Measurements from ENCODE around the gene MIA.
A peak's percentile ranks its signal among the peaks of the same experiment; 100 is the strongest.
"Not testable (repeated sequence)": the region's sequence is repeated elsewhere in the genome, so short reads cannot be mapped to it uniquely, and the experiment has no call there.

Gene MIA

GRCh38 chr19:40780582-40780981 lies 5.3 kb downstream of the MIA start:
- DNase-seq (ENCODE audit: low spot score): no peak

GRCh38 chr19:40781140-40781539 lies 5.8 kb downstream of the MIA start:
- no peak for DNase-seq (ENCODE audit: low spot score)

GRCh38 chr19:40783711-40784110 lies 8.4 kb downstream of the MIA start:
- no peak for DNase-seq (ENCODE audit: low spot score)

DNA sequence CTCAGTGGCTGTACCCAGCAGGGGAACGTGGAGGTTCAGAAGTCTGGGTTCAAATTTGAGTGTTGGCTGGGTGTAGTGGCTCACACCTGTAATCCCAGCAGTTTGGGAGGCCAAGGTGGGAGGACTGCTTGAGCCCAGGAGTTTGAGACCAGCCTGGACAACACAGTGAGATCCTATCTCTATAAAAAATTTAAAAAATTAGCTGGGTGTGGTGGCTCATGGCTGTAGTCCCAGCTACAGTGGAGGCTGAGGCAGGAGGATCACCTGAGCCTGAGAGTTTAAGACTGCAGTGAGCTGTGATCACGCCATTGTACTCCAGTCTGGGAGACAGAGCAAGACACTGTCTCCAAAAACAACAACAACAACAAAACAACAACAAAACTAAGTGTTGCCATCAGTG lies 8.8 kb downstream of the MIA start:
- DNase-seq (ENCODE audit: low spot score): not testable (repeated sequence)

DNA sequence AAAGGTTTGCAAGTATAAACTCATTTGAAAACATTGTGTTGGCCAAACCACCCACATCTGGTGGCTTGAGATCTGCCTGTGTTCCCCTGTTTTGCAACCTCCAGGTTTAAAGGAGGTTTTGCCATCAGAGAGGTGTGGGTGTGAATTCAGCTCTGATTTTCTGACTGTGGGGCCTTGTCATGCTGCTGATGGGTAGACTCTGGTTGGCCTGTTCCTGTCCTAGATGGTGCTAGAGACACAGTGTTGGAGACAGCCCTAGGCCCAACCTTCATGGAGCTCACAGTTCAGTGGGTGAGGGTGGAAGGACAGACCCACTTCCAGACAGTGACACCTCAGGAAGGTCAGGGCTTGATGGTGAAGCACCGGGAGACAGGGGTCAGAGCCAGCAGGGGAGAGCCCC lies 10.2 kb downstream of the MIA start:
- DNase-seq (ENCODE audit: low spot score): no peak

DNA sequence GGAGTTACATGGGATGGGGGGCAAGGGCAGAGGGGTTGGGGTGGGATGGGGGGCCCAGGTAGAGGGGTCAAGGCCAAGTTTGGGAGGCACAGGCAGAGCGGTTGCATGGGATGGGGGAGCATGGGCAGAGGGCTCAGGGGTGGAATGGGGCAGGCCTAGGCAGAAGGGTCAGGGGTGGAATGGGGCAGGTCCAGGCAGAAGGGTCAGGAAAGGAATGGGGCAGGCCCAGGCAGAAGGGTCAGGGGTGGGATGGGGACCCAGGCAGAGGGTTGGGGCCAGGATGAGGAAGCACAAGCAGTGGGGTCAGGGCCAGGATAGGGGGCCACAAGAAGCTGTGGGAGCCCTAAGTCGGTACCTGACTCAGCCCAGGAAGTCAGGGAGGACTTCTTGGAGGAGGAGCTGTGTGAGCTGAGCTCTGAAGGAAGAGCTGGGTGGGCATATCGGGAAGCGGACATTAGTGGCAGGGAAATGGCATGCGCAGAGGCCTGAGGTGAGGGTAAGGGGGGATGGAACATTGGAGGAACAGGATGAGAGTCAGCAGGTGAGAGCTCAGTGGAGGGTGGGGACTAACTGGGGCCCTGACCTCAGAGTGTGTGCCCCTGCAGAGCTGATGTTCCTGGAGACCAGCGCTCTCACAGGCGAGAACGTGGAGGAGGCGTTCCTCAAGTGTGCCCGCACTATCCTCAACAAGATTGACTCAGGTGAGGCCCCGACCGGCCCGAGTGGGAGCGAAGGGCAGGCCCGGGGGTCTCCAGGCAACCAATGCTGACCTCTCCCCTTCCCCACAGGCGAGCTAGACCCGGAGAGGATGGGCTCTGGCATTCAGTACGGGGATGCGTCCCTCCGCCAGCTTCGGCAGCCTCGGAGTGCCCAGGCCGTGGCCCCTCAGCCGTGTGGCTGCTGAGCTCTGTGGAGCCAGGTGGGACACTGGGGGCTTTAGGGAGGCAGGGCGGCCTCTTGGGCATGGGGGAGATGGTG lies 11.0 kb downstream of the MIA start:
- no peak for DNase-seq (ENCODE audit: low spot score)

- no peak for DNase-seq (ENCODE audit: low spot score)
Observed at GRCh38 chr19:40791349-40791748, 16.0 kb downstream of the MIA start.

- DNase-seq (ENCODE audit: low spot score): no peak
Observed at GRCh38 chr19:40791996-40792395, 16.7 kb downstream of the MIA start.

- DNase-seq (ENCODE audit: low spot score): no peak
Observed at GRCh38 chr19:40797166-40797962, 22.0 kb downstream of the MIA start.

GRCh38 chr19:40797963-40798682 lies 22.8 kb downstream of the MIA start:
- peak; percentile 60 for DNase-seq (ENCODE audit: low spot score)

GRCh38 chr19:40798683-40799557 lies 23.6 kb downstream of the MIA start, which contains the start of gene EGLN2:
Gene EGLN2 (plus strand): TSS chr19:40799191. CDS start chr19:40800573, 1,382 bp downstream.
- DNase-seq (ENCODE audit: low spot score): peak; percentile 100

DNA sequence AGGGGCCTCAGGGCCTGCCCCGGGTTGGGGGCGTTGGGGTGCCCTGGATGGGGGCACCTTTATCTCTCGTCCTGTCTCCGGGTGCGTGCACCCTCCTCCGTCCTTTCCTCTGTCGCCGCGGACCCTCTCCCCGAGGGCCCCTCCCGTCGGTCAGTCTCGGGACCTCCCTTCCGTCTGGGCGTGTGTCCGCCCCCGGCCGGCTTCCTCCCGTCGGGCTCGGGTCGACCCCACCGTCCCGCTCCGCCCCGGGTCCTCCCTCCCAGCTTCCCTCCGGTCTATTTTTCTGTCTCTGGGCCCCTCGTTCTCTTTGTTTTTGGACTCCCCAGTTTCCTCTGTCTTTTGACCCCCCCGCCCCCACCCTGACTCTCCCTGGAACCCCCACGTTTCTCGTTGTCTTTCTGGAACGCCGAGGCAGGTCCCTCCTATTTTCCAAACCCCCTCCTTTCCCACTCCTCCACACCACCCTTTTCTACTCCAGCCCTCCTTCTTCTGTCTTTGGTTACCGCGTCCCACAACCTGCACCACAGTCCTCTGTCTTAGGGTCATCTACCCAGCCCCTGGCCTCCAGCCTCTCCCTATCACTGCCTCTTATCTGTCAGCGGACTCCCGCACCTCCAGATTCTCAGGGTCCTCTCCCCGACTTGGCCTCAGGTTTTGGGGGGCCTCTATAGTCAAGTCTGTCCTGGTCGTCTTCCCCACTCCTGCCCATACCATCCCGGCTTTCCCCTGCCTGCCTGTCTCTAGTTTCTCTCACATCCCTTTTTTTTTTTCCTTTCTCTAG lies 24.4 kb downstream of the MIA start:
- DNase-seq (ENCODE audit: low spot score): no peak

DNA sequence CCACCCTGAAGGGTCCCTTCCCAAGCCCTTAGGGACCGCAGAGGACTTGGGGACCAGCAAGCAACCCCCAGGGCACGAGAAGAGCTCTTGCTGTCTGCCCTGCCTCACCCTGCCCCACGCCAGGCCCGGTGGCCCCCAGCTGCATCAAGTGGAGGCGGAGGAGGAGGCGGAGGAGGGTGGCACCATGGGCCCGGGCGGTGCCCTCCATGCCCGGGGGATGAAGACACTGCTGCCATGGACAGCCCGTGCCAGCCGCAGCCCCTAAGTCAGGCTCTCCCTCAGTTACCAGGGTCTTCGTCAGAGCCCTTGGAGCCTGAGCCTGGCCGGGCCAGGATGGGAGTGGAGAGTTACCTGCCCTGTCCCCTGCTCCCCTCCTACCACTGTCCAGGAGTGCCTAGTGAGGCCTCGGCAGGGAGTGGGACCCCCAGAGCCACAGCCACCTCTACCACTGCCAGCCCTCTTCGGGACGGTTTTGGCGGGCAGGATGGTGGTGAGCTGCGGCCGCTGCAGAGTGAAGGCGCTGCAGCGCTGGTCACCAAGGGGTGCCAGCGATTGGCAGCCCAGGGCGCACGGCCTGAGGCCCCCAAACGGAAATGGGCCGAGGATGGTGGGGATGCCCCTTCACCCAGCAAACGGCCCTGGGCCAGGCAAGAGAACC lies 25.1 kb downstream of the MIA start:
- DNase-seq (ENCODE audit: low spot score): no peak

DNA sequence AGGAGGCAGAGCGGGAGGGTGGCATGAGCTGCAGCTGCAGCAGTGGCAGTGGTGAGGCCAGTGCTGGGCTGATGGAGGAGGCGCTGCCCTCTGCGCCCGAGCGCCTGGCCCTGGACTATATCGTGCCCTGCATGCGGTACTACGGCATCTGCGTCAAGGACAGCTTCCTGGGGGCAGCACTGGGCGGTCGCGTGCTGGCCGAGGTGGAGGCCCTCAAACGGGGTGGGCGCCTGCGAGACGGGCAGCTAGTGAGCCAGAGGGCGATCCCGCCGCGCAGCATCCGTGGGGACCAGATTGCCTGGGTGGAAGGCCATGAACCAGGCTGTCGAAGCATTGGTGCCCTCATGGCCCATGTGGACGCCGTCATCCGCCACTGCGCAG lies 25.7 kb downstream of the MIA start:
- no peak for DNase-seq (ENCODE audit: low spot score)

DNA sequence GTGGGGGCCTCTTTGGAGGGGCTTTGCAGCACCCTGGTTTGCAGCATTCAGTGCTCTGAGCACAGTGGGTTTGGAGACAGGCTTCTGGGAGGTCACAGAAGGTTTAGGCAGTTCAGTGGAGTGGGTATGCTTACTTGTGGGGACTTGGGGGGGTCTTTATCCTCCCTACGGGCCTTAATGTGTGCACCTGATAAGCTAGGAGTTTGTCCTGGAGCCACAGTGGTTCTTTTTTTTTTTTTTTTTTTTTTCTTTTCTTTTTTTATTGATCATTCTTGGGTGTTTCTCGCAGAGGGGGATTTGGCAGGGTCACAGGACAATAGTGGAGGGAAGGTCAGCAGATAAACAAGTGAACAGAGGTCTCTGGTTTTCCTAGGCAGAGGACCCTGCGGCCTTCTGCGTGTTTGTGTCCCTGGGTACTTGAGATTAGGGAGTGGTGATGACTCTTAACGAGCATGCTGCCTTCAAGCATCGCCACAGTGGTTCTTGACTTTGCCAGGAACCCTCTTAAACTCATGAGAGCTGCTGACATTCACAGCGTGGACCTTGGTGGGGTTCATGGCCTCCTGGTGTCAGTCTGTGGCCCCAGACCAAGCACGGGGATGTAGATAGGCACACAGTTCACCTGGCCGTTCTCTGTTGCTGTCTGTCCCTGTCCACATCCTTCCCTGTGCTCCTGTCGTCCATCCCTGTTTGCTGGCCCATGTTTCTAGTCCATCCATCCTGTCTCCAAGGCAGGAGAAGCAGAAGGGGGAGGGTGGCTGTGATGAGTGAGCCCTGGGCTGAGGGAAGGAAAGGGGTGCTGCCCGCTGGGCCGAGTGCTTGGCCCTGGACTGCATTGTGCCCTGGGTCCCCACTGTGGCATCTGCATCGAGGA lies 26.3 kb downstream of the MIA start:
- no peak for DNase-seq (ENCODE audit: low spot score)

DNA sequence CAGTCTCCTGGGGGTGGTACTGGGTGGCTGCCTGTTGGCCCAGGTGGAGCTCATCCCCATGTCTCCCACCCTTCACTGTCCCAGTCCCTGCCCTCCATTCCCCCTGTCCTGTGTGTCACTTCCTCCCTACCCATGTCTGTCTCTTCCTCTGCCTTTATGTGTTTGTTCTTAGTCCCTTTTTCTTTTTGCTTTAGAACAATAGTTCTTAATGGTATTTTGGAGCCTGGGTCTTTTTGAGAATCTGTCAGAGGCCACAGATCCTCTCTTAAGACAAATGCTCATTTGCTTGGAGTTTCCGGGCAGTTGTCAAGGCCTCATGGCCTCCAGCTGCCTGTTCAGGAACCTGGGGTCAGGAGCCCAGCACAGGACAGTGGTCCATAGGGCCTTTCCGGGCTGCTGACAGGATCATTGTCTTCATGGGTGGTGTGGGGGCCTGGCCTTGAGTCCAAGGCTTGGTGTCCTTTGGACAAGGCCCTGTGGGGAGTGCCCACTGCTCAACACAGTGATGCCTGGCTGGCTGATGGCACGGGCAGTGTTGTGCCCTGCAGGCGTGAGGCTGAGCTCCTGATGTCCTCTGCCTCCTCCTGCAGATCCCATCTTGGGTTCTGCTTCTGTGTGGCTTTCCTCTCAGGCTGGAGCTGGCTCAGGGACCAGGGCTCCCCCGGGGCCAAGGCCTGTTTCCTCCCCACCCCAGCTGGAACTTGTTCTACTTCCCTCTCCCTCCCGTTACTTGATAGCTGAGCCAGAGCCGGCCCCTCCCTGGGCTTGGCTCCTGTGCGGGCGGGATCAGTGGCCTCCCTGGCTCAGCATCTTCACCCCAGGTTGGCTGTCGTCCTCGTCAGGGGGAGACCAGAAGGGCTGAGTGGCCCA lies 27.2 kb downstream of the MIA start:
- no peak for DNase-seq (ENCODE audit: low spot score)

DNA sequence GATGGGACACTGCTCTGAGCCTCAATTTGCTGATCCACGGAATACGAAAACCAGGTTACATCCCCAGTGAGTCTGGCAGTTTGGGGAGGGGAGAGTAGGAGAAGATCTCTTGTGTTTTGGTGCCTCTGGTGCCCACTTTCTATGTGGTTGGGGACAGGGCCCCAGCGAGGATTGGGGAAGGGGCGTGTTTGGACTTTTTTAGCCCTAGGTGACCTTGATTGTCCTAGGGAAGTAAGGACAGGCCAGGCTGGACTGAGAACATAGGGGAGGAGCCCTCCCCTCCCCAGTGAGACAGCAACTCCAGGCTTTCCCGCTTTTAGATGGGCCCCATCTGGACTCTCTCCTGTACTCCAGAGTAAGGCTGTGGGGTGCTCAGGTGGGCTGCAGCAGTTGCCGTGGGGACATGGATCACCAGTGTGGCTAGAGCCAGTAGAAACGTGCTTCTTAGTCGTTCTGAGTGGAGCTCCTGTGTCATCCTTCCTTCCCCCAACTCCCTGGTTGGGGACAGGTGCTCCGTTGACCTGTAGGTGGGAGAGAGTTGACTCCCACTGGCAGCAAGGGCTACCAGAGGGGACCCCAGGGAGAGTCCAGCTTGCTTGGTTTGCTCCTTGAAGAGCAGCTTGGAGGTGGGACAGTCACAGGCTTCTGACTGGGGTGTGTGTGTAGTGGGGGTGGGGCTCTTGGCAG lies 28.0 kb downstream of the MIA start:
- DNase-seq (ENCODE audit: low spot score): no peak
